HG02970 (cell line): Measurements from ENCODE around the gene TMEM164.

Experiments used
- ATAC-seq: cut with Tn5 transposase; IDR thresholded peaks from one replicate; pipeline ENCODE4 v1.9.1; 2021; ENCODE audit warnings: mild to moderate bottlenecking, moderate library complexity, moderate number of reproducible peaks; ENCODE audit not compliant: unreplicated experiment, low FRiP score

Gene TMEM164

DNA sequence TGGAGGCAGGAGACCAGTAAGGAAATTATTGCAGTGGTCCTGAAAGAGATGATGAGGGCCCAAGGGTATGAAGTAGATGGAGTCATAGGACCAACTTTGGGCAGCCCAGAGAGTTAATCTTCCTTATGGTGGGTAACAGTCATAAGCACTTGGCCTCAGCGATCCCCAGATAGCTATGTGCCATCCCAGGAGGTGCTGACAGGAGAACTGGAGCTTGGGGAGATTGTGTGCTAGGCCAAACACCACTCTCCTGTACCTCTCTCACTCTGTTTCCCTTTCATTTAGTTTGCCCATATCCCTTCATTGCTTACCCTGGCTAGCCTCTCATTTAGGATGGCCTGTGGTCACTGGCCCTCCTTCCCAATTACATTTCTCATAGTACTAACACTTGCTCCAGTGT lies 60.0 kb downstream of the TMEM164 start:
- ATAC-seq, result no peak

DNA sequence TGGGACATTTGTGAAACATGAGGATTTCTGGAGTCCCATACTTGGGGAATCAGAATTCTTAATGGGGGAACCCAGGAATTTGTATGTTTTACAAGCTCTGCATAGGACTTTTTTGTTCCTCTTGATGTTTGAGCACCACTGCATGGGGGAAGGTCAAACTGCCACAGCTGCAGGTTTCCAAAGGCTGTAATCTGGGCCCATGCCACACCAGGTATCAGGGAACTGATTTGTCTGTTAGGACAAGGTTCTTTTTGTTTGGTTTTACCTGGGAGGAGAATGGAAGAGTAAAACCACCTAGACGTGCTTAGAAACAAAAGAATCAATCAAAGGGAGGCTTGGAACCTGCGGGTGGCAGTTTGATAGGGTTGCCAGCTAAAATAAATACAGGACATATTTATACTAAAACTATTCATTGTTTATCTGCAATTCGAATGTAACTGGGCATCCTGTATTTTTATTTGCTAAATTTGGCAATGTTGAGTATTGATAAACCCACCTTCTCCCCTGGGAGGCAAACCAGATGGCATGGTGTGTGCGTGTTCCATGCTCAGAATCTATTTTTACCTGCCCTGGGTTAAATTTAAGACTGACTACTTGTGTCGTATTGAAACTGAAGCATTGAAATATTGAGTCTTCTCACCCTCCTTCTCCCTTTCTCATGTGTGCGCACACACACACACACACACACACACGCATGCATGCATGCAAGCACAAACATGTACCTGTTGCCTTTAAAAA lies 63.7 kb downstream of the TMEM164 start:
- ATAC-seq, result no peak

- ATAC-seq, result no peak
Measured at GRCh38 chrX:110070970-110071369, 68.1 kb downstream of the TMEM164 start.

DNA sequence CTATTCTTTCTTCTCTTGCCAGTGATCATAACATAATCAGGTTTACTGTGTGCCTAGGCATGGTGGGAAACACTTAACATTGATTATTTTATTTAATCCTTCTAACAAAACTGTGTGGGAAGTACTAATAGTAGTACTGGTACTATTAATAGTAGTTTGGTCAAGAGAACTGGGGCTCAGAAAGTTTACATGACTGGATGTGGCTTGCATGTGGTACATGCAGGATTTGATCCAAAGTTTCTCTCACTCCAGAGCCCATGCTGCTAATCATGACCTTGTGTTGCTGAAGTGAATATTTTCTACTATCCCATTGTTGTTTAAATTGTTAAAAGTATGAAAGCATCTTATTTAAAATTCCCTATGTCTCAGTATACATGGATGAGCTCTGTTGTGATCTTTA lies 78.4 kb downstream of the TMEM164 start:
- no peak for ATAC-seq

- ATAC-seq, result no peak
Measured at GRCh38 chrX:110081740-110082139, 78.8 kb downstream of the TMEM164 start.

DNA sequence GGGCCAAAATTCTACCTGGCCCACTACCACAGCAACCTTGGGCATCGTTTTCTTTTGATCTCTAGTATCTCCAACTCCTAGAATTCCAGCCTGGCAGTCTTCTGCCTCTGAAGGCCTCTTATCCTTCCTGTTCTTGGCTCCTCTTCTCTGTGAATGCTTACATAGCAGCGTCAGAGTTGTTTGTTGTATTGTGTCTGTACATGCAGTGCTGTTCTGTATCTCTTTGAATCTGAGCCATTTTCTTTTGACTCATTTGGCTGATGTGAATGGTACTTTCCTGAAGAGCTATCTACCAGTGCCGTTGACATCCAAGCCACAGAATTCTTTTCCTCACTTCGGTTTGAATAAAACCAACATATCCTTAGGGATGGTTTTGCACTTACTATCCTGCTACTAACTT lies 79.2 kb downstream of the TMEM164 start:
- no peak for ATAC-seq

GRCh38 chrX:110086162-110086915 lies 83.4 kb downstream of the TMEM164 start:
- no peak for ATAC-seq

- ATAC-seq, result no peak
Measured at GRCh38 chrX:110086916-110087484, 84.1 kb downstream of the TMEM164 start.

DNA sequence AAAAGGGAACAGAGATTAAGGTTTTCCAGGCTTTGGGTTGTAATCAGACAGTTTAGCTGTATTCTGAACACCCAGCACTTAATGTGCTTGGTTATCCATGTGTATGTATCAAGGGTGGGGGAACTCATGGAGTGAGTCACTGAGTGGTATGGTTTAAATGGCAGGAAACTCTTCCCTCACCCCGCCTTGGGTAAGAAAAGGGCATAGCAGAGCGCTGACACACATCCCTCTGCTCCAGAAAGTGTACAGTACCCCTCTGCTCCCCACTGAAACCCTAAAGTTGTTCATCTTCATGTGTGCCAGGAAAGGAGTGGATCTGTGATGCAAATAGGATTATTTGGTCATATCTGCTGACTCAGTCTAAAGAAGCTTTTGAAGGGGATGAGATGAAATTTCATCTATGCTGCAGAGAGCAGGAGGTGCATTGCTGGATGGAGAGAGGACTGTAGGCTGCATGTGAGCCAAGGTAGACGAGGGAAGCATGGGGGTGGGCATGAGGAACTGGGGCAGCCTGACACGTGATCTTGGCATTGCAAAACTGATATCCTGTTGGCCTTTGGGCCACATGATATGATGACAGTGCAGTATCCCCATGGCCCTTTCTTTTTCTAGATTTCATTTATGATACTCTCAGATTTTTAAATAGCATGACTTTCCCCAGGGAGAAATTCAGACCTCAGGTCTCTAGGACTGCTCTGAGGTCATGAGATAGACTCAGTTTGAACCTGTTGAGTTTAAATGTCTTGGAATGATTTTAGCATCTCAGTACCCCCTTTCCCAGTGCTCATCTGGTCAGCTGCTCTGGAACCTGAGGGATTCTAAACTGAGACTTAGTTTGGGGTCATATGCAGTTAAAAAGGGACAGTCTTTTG lies 84.8 kb downstream of the TMEM164 start:
- no peak for ATAC-seq

DNA sequence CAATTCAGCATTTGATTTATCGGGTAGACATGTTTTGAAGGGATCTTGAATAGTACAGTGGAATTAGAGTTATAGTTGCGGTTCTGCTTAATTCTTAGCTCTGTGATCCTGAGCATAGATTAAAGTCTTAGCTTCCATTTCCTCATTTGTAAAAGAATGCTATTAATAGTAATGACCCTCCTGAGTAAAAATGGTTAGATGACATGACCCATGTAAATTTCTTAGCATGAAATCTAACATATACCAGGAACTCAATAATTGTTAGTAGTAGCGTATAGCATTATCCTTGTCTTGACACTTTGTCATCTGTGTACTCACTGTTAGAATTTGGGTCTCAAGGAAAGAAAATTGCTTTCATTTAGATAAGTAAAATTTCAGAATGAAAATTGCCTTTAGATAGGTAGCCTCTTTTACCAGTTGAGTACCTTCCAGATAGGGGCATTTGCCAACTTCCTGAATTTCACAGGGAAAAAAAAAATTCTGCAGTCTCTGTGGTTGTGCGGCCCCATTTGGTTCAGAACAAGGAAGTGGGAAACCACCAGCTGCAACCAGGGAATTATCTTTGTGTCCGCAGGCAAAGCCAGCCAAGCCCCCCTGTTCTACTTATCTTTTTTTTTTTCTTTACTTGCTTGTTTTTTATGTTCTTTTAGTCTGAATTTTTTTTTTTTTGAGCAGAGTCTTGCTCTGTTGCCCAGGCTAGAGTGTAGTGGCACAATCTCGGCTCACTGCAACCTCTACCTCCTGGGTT lies 86.9 kb downstream of the TMEM164 start:
- no peak for ATAC-seq

DNA sequence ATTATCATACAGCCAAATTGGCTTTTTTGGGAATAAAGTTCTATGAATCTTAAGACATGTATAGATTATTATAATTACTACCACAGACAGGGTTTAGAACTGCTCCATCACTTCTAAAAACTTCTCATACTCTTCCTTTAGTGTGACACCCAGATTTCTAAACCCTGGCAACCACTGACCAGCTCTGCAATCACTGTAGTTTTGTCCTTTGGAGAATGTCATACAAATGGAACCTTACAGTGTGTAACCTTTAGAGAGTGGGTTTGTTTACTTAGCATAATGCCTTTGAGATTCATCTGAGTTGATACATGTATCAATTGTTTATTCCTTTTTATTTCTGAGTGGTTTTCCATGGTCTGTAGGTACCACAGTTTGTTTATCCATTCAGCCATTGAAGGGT lies 95.0 kb downstream of the TMEM164 start:
- no peak for ATAC-seq

- no peak for ATAC-seq
Measured at GRCh38 chrX:110103344-110103743, 100.4 kb downstream of the TMEM164 start.

DNA sequence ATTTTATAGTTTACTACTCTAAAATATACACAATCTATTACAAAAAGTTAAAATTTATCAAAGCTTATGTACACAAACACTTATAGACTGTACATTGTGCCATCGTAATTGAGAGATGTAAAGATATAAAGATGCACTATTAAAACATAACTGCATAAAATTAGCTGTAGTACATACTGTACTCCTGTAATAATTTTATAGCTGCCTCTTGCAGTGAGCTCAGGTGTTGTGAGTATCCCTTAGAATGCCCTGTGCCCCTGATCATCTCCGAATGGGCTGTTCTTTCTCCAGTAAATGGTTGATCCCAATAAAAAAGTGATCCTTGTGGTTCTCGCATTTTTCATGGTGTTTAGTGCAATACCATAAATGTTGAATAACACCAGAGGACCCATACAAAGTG lies 101.2 kb downstream of the TMEM164 start:
- no peak for ATAC-seq

- no peak for ATAC-seq
Measured at GRCh38 chrX:110108381-110108821, 105.5 kb downstream of the TMEM164 start.

GRCh38 chrX:110114260-110114776 lies 111.4 kb downstream of the TMEM164 start:
- no peak for ATAC-seq

DNA sequence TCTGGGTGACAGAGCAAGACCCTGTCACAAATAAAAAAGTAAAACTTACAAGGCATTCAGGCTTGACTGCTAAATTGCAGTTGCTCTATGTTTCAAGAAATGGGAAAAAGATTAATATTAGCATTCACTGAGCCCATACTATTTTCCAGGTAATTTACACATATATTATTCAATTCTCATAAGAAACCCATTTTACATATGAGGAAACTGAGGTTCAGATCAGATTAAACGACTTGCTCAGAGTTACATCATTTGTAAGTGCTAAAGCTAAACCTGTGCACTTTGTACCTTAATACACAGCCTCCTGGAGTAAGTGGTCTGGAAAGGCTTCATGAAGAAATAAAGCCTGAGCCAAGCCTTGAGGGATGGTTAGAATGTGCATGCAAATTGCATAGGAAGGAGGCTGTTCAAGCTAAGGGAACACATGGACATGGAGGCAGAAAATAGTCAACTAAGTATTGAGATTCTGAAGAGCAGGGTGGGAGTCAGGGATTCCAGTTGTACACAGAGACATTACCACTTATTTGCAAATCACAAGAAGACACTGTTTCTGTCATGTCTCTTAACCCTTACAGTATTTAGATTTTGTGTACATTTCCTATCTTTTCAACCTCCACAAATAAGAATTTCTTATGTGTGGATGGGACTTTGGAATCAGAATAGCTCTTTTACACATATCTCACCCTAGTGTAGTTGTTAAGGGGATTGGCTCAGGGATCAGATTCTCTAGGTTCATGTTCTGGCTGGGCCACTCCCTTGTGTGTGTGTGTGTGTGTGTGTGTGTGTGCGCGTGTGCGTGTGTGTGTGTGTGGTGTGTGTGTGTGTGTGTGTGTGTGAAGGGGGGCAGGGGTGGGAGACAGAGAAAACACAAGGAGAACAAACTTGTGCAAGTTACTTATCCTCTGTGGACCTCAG lies 113.4 kb downstream of the TMEM164 start:
- ATAC-seq, result no peak

GRCh38 chrX:110118530-110118929 lies 115.6 kb downstream of the TMEM164 start:
- ATAC-seq, result no peak

GRCh38 chrX:110119480-110119879 lies 116.6 kb downstream of the TMEM164 start:
- ATAC-seq, result no peak

GRCh38 chrX:110120025-110120424 lies 117.1 kb downstream of the TMEM164 start:
- ATAC-seq, result no peak
